ENCODE data around the gene SPDYA.
"Not testable (repeated sequence)": the region's sequence is repeated elsewhere in the genome, so short reads cannot be mapped to it uniquely, and the experiment has no call there.

Gene SPDYA

GRCh38 chr2:28810384-28811285 is at the start of gene SPDYA:
SPDYA (plus strand) TSS chr2:28810834; CDS start chr2:28816015, 5,181 bp downstream.
- peak; percentile 68 for DNase-seq (ENCODE audit: low read depth)

- no peak for DNase-seq (ENCODE audit: low read depth)
These were observed 49.2 kb upstream of the SPDYA start for GRCh38 chr2:28761420-28761819.

GRCh38 chr2:28764909-28765711 is 45.5 kb upstream of the SPDYA start:
- DNase-seq (ENCODE audit: low read depth): no peak

- no peak for DNase-seq (ENCODE audit: low read depth)
These were observed 44.6 kb upstream of the SPDYA start for GRCh38 chr2:28766070-28766469.

- no peak for DNase-seq (ENCODE audit: low read depth)
These were observed 43.3 kb upstream of the SPDYA start for GRCh38 chr2:28767337-28767736.

GRCh38 chr2:28768422-28768821 is 42.2 kb upstream of the SPDYA start:
- no peak for DNase-seq (ENCODE audit: low read depth)

GRCh38 chr2:28768952-28769351 is 41.7 kb upstream of the SPDYA start:
- DNase-seq (ENCODE audit: low read depth): no peak

GRCh38 chr2:28772351-28772750 is 38.3 kb upstream of the SPDYA start:
- no peak for DNase-seq (ENCODE audit: low read depth)

GRCh38 chr2:28776471-28776870 is 34.2 kb upstream of the SPDYA start:
- no peak for DNase-seq (ENCODE audit: low read depth)

GRCh38 chr2:28778392-28778791 is 32.2 kb upstream of the SPDYA start:
- no peak for DNase-seq (ENCODE audit: low read depth)

- DNase-seq (ENCODE audit: low read depth): no peak
These were observed 31.6 kb upstream of the SPDYA start for GRCh38 chr2:28779001-28779400.

- no peak for DNase-seq (ENCODE audit: low read depth)
These were observed 30.1 kb upstream of the SPDYA start for GRCh38 chr2:28780496-28780895.

- DNase-seq (ENCODE audit: low read depth): no peak
These were observed 28.2 kb upstream of the SPDYA start for GRCh38 chr2:28782423-28782822.

GRCh38 chr2:28784570-28784969 is 26.1 kb upstream of the SPDYA start:
- not testable (repeated sequence) for DNase-seq (ENCODE audit: low read depth)

- DNase-seq (ENCODE audit: low read depth): no peak
These were observed 14.0 kb upstream of the SPDYA start for GRCh38 chr2:28796620-28797019.

GRCh38 chr2:28801726-28802125 is 8.9 kb upstream of the SPDYA start:
- DNase-seq (ENCODE audit: low read depth): no peak

- DNase-seq (ENCODE audit: low read depth): no peak
These were observed 7.6 kb upstream of the SPDYA start for GRCh38 chr2:28802975-28803429.

- DNase-seq (ENCODE audit: low read depth): no peak
These were observed 707 bp upstream of the SPDYA start for GRCh38 chr2:28809927-28810326.

GRCh38 chr2:28818053-28818452 is 7.4 kb downstream of the SPDYA start:
- DNase-seq (ENCODE audit: low read depth): no peak

GRCh38 chr2:28821295-28821958 is 10.8 kb downstream of the SPDYA start:
- DNase-seq (ENCODE audit: low read depth): peak; percentile 49

GRCh38 chr2:28822036-28822435 is 11.4 kb downstream of the SPDYA start:
- no peak for DNase-seq (ENCODE audit: low read depth)

GRCh38 chr2:28824207-28824606 is 13.6 kb downstream of the SPDYA start:
- DNase-seq (ENCODE audit: low read depth): no peak
